ENCODE data around the gene SRP14.
"Not testable (repeated sequence)": the region's sequence is repeated elsewhere in the genome, so short reads cannot be mapped to it uniquely, and the experiment has no call there.

Gene SRP14

GRCh38 chr15:40052604-40053003 lies 13.6 kb upstream of the SRP14 start:
- DNase-seq (ENCODE audit: insufficient read length, low spot score): no peak
- no peak for FAIRE-seq

GRCh38 chr15:40051616-40052415 lies 12.8 kb upstream of the SRP14 start:
- no peak for FAIRE-seq

DNA sequence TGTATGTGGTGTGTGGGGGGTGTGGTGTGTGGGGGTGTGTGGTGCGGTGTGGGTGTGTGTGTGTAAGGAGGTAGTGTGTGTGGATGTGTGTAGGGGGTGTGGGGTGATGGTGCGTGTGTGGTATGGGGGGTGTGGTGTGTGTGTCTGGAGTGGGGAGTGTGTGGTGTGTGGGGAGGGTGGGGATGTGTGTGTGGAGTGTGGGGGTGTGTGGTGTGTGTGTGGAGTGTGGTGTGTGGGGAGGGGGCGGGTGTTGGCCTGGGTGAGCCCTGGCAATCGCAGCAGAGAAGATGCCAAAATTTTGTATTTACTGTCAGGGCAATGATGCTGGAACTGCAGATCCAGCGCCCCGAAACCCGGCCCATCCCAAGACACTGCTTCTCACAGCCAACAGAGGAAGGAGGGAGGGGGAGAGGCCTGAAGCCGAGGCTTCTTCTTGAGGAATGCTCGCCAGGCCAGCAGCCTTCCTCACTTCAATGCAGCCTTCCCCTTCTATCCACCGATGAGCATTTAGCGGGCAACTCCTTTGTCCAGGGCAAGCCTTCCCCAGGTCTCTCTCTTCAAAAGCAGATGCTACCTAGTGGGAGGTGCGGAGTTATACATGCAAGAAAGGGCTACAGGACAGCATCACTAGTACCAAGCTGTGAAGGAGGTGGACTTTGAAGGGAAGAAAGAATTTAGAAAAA lies 11.9 kb upstream of the SRP14 start:
- DNase-seq (ENCODE audit: insufficient read length, low spot score) (no peak), FAIRE-seq (no peak)

More at GRCh38 chr15:40051616-40052415, 12.8 kb upstream of the SRP14 start:
- no peak for DNase-seq (ENCODE audit: insufficient read length, low spot score)

DNA sequence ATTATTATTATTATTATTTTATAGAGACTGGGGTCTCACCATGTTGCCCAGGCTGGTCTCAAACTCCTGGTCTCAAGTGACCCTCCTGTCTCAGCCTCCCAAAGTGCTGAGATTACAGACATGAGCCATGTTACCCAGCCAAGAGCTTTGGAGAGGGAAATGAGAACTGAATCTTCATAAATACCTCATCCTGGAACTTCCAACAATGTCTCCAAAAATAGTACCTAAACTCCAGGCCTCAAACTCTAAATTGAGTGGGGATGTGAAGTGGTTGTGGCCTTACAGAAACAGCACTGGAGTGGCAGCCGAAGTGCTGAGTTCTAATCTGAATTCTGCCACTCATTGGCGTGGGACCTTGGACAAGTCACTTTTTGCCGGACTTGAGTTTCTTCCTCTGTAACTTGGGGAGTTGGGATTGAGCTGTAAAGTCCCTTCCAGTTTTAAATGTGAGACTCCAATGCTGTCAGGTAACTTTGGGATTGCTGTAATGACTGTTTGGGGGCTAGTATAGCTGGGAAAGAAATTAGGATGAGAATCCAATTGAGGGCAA lies 10.0 kb upstream of the SRP14 start:
- no peak for FAIRE-seq

DNA sequence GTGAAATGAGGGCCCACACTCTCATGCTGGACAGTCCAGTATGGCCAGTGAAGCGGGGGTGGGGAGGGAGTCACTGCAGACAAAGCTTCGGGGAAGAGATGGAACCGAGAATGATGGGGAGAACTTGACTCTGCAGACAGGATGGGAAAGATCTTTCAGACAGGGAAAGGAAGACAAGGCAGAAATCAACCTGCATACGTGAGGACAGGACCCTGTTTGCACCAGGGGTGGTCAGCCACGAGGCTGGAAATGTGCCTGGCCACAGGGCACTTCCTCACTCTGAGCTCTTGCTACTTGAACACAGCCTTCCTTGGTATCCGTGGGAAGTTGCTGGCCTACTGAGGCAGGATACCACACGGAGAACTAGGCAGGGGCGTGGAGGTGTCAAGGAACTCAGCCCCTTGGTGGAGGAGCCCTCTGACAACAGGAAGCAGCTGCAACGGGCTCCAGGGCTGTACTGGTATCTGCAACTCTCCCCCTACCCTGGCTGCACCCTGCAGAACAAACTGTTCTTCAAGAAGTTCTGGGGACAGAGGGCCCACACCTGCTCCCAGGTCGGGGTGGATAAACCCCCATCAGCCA lies 9.3 kb upstream of the SRP14 start:
- no peak for DNase-seq (ENCODE audit: insufficient read length, low spot score)
- no peak for FAIRE-seq

More for the DNA sequence above, 10.0 kb upstream of the SRP14 start:
- no peak for DNase-seq (ENCODE audit: insufficient read length, low spot score)

DNA sequence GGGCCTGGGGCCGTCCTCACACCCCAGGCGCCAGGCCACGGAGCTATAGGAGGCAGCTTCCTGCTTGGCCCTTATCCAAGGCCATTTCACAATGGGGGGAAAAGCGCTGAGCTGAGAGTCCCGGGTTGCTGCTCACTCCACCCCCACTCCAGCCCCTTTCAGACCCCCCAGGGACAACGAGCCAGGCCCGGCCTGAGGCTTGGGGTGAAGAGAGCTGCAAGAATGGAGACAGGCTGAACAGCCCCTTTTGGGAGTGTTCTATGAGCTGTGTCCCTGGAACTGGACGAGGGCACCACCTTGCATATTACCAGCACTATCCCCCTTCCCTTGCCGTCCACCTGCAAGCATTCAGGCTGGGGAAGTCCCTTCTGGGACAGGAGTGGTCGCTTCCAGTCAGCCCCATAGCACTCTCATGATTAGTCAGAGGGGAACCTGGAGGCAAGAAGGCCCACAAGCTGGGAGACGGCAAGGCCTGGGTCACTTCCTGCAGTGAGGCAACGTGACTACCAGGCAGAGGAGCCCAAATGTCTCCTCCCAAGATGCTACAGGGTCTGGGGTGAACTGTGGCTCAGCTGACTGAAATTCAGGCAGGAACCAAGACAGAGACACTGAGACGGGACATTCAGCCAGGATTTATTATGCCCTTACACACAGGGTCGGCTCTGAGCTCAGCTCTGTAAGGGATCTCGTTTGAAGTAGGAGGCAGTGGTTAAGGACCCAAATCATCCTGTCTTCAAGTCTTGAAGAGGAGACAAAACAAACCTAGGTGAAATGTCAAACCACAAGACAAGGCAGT lies 8.6 kb upstream of the SRP14 start:
- DNase-seq (ENCODE audit: insufficient read length, low spot score) (no peak), FAIRE-seq (peak; percentile 94)

DNA sequence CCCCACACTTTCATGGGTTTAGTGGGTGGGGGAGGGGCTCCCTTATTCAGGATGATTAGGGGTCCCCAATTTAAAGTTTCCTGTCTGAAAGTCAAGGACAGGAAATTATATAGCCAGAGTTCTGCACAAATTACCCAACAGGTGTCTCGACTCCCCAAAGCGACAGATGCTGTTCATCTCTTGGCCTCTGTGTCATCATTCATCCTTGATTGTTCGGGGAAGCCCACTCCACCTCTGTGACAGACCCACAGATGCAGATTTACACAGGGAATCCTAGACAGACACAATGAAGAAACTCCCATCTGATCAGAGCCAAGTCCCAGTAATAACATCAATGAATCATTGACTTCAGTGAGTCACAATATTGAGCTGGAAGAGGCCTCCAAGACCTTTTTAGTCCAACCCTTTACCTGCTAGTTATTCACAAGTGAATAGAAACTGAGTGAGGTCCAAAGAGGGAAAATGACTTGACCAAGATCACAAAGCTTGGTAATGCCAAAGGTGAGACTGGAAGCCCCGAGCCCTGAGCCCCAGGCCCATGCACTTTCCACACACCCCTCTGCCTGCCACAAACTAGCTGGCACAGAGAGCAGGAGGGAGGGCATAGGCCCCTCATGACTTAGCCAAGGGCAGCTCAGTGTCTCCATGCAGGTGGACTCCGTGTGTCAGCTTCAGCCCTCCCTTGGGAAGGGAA lies 7.9 kb upstream of the SRP14 start:
- FAIRE-seq (peak; percentile 87), DNase-seq (ENCODE audit: insufficient read length, low spot score) (no peak)

DNA sequence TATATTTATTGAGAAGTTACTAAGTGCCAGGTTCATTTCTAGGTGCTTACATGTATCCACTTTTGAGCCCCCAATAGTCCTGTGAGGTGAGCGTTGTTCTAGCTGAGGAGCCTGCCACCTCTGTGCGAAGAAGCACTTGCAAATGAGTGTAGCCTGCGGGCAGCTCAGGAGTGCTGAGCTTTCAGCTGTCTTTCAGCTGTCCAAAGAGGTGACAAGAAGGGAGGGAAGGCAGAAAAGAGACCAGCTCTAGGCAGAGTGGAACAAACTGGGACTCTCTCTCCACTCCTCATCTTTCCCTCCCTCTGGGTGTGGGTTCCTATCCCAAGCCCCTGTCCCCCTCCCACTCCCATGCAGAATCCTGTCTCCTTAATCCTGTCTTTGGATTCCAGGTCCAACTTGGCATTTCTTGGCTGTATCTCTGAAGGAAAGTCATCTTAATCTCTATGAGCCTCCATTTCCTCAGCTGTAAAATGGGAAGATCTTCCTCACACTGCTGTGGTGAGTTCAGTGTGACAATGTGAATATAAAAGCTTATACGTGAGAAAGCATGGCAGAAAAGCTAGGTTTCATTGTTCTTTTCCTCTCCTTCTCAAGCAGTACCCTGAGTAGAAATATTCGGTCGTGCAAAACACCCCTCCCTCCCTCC lies 6.7 kb upstream of the SRP14 start:
- FAIRE-seq: no peak
- DNase-seq (ENCODE audit: insufficient read length, low spot score): no peak

GRCh38 chr15:40044717-40045571 lies 6.0 kb upstream of the SRP14 start:
- FAIRE-seq (peak; percentile 97), DNase-seq (ENCODE audit: insufficient read length, low spot score) (no peak)

DNA sequence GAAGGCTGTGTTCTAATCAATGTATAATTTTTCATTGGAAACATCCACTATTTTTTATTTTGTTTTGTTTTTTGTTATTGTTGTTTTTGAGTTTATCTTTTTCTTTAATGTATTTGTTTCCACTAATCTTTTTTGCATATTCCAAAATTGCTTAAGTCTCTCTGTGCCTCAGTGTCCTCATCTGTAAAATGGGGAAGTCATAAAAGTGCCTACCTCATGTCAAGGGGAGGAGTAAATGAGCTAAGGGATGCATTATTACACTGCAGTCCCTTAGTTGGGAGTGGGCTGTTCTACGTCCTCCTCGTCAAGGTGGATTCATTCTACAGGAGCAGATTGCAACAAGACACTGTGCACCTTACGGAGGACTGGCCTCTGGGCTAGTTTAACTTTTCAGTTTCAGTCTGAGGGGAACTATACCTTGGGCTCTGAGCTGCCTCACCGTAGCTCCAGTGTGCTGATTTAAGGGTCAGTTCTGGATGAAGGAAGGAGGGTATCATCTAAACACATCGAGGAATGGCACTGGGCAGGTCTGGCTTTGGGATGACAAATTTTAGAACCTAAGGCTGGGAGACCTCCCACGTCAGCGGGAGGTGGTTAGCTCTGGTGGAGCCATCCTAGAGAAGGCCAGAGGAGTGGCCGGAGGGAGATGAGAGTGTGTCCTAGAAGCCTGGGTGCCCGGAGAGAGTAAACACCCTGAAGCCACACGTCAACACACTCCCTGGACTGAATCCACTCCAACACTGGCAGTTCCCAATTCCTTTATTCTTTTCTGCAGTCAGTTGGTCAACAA lies 5.1 kb upstream of the SRP14 start:
- no peak for DNase-seq (ENCODE audit: insufficient read length, low spot score)

DNA sequence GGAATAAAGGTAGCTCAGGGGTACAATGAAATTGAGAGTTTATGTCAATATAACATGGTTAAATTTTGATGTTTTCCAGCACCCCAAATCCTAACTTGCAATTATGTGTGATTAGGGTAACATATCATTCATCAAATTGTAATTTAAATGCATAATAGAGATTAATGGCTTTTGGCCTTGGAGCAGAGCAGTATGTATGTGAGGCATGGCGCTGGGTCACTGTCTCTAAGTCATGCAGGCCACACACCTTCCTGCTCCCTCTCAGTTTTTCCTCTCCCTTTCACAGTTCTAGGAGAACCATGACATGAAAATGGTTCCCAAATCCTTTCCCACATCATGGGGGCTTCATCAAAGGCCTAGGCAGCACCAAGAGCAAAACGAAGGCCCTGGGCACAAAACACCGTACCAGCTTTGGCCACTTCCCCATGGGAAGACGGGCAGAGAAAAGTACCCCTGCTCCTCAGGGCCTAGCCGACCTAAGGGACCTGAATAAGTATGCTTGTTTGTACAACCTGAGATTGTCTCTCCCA lies 3.9 kb upstream of the SRP14 start:
- DNase-seq (ENCODE audit: insufficient read length, low spot score): no peak
- no peak for FAIRE-seq

More for the DNA sequence above, 5.1 kb upstream of the SRP14 start:
- peak; percentile 37 for FAIRE-seq

DNA sequence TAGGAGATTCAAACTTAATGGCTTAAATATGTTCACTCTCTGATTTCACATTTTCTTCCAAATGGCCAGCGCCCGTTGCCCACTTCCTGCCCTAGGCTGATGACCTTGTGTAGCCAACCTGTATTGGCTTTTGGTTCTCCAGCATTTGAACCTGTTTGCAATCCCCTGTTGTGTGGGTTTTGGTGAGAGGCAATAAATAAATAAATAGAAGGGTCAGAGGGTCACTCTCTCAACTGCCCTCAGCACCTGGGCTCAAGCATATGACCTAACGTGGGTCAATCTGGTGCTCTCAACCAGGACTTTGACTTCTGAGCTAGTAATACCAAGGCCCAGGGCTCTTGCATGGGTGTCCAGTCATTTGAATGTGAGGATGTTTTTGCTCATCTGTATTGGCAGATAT lies 1.8 kb upstream of the SRP14 start:
- FAIRE-seq (no peak), DNase-seq (ENCODE audit: insufficient read length, low spot score) (no peak)

GRCh38 chr15:40040293-40040635 lies 1.3 kb upstream of the SRP14 start:
- no peak for DNase-seq (ENCODE audit: insufficient read length, low spot score)
- FAIRE-seq: peak; percentile 4

DNA sequence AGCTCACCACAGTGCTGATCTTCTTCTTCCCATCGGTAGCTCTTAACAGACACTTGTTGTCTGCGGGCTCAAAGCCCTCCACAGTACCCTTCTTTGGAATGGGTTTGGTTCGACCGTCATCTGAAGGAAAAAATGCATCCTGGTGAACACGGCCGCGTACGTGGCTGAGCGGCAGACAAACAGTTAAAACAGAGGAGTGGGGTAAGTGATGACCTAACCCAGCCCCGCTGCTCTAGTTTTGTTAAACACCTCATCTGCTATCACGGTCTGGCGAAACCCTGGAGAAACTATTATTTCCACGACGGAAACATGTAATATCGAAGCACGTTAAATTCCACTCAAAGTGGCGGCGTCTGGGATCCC lies 725 bp downstream of the SRP14 start:
- FAIRE-seq: peak; percentile 83
- DNase-seq (ENCODE audit: insufficient read length, low spot score): no peak

- FAIRE-seq (no peak), DNase-seq (ENCODE audit: insufficient read length, low spot score) (no peak)
Measured at GRCh38 chr15:40037721-40038120, 1.3 kb downstream of the SRP14 start.

GRCh38 chr15:40035182-40035581 lies 3.8 kb downstream of the SRP14 start:
- not testable (repeated sequence) for DNase-seq (ENCODE audit: insufficient read length, low spot score); FAIRE-seq

DNA sequence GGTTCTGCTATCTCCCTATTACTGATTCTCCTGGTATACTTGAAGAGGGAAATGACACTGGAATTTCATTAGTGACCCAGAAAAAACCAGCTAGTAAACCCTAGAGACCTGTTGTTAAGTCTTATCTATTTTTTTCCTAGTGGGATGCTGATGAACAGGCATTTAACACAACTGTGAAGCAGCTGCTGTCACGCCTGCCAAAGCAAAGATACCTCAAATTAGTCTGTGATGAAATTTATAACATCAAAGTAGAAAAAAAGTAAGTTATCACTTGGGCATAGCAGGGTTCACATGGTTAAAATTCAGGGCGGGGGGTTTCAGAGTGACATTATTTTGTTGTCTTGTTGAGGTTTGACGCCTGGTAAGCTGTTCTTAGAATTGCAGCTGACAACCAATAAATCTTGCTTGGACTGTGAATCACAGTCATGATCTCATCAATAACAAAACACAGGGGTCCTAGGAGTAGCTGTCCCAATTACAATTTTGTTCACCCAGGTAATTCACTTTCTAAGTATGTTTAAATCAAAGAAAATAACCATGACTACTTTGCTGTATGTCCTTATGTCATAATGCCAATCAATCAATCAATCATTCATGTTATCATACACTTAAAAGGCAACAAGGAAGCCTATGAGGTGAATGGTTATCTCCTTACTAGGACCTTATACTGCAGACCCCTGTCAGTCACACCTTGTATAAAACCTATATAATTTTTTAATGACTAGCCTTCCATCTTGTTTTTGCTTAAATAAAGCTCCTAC lies 4.6 kb downstream of the SRP14 start:
- DNase-seq (ENCODE audit: insufficient read length, low spot score) (no peak), FAIRE-seq (no peak)

Data from GM19239 (cell line).